HG03095 (cell line): Measurements from ENCODE around the gene MACROD2.

Experiments
- ATAC-seq: cut with Tn5 transposase; IDR thresholded peaks from one replicate; pipeline ENCODE4 v1.9.1; 2021; ENCODE audit warnings: moderate library complexity; ENCODE audit not compliant: unreplicated experiment

The MACROD2 gene

DNA sequence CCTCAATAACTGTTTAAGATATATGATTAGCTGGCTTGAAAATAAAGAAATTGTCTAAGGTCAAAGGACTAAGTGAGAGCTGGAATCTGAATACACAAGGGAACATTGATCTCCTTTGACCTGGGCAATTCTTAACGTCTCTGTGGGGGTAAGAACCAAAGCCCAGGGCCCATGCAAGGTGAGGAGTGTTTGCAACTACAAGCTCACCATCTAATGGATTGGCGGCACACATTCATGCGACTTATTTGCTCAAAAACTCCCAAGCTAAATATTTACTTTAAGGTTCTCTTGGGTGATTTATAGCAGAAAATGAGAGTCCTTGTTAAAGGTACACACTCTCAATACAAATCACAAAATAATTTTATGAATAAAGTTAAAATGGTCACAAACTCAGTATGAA is 734.1 kb downstream of the MACROD2 start:
- no peak for ATAC-seq

DNA sequence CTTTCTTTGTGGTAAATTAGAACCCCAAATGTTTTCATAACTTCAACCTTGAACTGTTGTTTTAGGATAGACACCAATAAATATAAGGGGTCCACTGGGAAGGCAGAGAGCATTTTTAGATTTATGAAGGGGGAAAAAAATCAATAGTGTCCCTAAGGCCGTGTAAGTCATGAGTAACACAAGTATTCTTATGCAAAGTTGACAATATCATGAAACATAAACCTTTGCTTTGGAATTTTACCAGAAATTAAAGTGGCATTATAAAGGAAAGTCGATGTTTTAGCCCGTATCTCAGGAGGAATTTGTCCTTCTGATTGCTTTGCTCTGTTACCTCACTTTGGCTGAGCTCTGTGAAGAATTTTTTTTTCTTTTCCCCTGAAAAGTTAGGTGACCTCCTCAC is 737.0 kb downstream of the MACROD2 start:
- ATAC-seq, result no peak

DNA sequence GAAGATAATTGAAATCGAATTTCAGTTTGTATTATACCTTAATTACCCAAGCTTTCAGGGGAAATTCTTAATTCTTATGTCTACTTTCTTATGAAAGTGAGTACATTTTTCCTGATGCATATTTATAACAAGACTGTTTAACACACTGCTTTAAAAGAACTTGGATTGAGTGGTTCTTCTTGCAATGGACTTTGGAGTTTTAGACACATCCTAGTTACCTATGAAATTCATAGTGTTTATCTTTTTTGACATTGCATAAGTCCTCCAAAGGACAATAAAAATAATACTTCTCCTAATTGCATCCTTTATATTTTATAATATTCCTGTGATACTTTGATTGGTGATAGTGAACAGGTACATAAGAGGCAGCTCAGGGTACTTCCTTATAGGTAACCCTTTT is 737.7 kb downstream of the MACROD2 start:
- ATAC-seq, result no peak

DNA sequence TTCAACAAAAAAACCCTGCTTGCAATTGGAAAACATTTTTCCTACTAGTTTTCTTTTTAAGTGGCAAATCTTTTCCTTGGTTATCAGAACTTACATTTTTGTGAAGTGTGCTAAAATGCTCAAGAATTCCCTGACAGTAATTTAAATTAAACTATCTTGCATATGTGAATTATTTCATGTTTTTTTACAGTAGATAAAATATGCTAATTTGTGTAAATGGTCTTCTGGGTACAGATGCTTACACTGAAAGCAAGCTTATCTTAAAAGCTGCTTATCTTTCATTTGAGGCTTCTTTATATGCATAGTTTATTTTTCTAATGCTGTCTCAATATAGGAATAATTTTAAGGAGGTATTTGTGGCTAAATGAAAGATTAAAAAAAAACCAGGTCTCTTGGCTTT is 745.1 kb downstream of the MACROD2 start:
- no peak for ATAC-seq

DNA sequence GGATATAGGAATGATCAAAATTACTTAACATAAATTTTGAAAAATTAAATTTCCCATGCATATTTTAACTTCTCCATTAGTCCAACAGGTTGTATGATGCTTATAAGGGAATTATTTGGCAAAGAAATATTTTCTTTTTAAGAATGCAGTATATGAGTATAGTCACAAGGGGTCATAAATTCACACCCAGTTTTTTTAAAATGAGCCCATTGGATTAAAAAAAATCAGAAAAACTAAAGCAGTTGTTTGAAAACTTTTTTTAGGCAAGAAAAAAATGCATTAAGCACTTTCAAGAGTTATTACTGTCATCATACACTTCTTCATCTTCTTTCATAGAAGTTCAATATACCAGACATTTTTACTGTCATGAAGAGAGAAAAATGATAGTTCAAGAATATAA is 746.3 kb downstream of the MACROD2 start:
- ATAC-seq, result no peak

DNA sequence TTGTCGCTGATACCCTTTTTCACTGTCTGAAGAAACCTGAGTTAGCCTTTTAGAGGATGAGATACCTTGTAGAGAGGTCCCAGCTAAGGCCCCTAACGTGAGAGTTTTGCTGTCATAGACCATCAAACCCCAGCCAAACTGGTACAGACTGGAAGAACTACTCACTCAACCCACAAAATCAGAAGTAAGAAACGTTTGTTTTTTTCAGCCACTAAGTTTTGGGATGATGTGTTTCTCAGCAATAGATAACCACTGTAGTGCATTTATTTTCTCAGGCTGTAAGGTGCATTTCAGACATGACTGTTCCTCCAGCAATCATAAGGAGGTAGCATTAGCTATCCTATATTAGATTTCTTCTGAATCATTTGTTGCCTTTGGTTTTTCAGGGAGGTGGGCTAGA is 749.4 kb downstream of the MACROD2 start:
- ATAC-seq, result peak; percentile 74

DNA sequence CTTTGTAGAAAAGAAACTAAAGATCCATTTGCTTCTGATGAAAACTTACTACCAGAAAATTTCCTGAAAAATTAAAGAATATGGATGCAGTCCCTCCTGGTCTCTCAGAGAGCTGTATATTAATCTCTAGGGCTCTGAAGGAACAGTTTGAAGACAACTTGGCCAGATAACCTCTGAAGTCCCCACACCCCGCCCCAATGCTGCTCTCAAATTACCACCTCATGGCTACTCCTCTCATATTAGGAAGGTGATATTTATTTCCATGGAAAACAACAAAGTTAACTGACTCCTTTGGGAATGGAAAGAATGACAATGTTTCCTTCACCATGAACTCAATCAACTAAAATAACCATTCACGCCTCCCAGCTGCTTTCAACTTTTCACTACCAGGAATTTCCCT is 750.5 kb downstream of the MACROD2 start:
- ATAC-seq, result no peak

DNA sequence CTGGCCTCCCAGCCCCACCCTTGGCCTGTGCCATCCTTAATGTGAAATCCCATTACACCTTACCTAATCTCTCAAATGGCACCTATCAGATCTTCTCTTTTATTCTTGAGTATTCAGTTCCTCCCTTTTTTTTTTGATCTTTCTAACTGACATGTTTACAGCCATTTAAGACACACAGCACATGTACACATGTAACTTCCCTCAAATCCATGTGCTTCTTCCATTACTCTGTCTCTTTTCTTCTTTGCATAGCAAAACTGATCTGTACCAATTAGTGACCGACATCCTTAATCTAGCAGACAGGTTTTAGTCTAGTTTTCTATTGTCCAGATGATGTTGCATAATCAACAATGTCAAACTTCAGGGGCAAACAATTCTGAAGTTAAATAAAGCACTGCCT is 755.9 kb downstream of the MACROD2 start:
- ATAC-seq, result no peak

DNA sequence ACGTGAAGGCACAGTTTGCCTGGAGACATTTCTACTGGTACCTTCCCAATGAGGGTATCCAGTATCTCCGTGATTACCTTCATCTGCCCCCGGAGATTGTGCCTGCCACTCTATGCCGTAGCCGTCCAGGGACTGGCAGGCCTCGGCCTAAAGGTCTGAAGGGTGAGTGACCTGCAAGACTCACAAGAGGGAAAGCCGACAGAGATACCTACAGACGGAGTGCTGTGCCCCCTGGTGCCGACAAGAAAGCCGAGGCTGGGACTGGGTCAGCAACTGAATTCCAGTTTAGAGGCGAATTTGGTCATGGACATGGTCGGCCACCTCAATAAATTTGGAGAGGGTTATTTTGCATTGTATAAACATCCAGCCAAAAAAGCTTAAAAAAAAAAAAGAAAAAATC is 762.4 kb downstream of the MACROD2 start:
- no peak for ATAC-seq

DNA sequence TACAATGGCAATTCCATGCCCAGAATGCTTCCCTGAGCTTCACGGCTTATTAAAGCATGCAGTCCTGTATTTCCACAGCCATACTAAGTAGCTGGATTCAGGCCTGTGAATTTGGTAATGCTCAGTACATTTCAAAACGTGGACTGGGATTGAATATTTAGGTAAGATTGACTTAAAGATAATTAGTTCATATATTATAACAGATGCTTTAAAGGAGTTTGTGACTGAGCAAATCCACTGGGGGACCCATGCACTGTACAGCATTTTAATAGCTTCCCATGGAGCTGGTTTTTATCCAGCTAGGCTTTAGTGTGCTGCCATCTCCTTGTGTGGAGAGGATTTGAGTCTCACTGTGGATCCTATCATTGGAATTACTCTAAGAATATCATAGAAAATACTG is 763.0 kb downstream of the MACROD2 start:
- no peak for ATAC-seq

DNA sequence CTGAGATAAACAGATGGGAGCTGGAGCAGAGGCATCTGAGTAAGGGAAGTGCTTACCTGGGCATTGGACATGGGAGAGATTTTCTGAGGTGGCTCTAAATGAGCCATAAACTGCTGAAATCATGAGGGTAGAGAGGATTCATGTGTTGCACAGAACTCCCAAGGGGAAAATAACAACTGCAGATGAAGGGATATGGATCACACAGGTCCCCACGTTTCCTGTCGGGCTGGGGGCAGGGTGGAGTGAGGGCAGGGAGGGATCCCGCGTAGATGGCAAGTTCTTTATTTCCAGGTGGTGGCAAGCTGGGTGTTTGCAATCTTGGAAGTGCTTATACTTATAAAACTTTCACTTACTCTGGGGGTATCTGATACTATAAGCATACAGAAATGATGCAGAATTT is 764.7 kb downstream of the MACROD2 start:
- no peak for ATAC-seq

DNA sequence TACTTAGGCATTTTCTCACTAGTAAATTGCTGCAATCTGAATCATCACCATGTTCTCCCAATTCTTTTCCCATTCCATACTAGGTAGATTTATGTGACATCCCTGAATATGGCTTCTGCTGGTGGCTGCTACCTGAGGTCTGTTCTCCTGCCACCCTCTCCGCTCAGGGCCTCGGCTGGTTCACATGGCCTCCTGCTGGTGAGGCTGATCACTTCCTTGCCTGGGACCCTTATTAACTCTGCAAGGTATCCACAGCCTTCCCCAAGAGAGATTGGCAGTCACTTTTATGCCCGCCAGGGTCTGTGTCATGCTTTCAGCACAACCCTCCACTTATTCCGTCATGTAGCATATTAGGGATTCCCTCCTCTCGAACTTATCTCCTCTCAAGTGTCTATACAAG is 766.6 kb downstream of the MACROD2 start:
- ATAC-seq, result no peak

DNA sequence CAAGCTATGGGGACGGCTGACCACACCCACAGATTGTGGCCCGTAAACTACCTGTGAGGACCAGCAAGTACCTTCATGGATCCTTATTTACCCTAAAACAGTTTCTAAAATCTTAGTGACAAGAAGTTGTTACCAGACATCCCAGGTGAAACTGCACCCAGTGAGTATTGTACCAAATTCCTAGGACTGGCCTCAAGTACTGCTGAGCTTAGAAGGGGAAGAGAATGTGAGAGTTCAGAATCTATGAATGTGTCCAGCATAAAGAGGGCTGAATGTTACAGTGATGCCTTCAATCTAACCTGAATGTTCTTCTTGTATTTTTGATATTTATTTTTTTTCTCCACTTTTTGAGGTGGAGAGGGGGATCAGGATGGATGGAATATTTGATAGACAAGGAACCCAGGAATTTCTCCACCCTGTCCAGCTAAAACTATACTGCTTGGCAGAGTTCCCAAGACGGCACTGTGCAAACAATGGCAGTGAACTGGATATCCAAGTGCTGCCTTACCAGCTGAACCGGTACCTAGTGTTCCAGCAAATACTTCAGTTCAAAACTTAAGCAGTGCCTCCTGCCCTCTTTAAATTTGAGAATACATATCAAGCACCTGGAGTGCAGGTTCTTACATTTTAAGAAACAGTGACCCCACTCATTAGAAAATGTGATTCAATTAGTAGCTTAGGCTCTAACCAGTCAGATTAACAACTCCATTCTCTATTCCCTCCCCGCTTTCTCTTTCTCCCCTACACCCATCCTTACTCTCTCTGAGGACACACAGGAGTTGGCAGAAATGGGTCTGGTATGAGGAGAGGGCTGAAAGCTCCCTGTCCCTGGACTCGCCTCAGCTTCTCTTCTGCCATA is 769.4 kb downstream of the MACROD2 start:
- no peak for ATAC-seq

DNA sequence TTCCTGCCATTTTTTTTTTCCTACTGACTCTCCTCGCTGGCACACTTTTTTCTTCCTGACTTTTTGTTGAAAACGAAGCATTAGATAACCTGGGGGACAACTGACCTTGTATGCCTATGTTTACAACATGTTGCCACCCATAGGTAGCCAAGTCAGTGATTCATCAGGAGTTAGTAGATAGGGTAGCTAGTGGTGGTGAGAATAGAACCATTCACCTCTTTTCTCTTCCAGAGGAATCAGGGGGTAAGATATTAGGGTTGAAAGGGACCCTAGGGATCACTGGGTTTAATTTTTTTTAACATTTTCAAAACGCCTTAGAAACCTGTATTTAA is 770.0 kb downstream of the MACROD2 start:
- ATAC-seq, result no peak

DNA sequence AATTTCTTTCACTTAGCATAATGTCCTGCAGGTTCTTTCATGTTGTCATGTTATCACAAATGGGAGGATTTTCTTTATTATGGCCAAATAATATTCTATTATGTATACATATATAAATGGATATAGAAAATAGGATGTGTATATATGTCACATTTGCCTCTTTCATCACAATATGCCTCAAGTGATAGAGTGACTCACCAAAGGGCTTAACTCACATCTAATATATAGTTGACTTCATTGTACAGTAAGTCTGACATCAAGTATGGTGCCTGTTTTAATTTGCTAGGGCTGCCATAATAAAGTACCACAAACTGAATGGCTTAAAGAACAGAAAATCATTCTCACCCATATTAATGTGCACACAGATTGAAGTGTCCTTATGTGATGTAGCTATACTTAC is 778.2 kb downstream of the MACROD2 start:
- no peak for ATAC-seq

DNA sequence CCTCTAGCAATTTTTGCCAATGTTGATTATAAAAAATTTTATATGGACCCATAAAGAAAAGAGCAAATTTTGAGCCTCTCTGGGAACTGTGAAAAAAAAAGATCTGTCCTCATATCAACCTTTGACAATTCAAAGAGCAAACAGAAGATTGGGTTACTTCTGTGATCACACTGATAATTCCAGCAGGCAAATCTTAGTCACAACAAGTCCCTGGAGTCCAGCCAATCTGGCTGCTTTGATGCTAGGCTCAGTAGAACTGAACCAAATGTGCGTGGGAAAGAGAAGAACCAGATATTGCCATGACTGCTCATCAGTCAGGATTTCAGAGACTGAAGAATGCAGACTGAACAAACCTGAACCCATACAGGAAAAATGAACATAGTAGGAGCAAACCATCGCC is 780.5 kb downstream of the MACROD2 start:
- no peak for ATAC-seq

DNA sequence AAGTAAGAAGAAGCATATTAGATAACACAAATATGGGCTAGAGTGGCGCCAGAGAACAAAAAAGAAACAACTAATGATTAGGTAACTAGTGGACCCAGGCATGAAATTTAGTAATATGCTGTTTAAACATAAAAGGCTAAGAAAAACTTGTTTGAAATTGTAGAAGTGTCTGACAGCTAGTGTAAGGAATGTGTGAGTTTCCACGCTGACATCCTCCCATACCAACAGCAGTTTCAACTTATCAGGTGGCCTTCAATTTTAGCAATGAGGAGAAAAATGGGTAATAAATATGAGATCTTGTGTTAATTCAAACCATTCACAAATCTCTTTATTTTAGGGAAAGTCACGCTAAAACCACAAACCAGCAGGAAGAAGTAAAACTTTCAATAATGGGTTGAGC is 782.3 kb downstream of the MACROD2 start:
- no peak for ATAC-seq

DNA sequence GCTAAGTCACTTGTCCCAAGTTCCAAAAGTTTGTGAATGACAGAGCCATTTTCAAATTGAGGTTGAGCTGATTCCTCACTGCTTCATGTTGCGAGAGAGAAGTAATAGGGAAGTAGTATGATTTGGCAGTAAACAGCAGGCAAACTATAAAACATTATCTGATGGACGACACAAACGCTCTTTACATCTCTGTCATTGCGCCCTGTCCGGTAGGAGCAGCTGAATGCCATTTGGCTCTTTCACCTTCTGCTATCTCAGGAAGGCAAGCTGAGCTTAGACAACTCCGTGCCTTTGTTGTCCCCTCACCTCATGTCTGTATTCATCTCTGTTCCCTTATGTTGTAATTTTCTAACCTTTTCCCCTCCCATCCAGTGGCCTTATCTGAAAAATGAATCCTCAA is 782.8 kb downstream of the MACROD2 start:
- ATAC-seq, result no peak

DNA sequence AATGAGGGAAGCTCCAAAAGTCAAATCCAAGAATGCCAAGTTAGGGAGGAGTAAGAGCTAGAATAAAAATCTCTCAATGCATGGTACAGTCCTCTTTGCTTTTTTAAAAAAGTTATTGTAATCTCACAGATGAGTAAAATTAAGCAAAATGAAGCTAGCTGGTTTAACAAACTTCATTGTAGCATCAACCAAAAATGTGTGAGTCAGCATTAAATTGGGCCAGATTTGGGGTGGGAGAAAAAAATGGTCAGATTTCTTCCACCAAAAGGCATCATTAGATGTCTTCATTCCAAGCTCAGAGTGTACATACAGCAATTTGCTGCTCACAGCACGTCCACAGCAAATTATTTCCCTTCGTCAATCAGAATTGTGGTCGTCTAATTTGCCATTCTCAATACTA is 783.6 kb downstream of the MACROD2 start:
- no peak for ATAC-seq

DNA sequence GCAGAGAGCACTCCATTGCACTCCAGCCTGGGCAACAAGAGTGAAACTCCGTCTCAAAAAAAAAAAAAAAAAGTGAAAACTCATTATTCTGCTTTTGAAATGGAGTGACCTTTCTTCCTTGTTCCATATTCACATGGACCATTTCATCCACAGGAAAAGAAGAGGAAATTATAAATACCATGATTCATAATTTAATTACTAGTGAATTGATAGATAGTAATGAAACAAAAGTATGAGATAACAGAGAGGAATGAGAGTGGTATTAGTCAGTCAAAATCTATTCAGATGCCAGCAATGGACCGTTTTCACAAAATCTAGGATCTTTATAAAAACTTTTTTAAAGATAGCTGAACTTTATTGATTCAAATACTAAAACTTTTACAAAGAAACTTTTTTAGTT is 785.2 kb downstream of the MACROD2 start:
- no peak for ATAC-seq

DNA sequence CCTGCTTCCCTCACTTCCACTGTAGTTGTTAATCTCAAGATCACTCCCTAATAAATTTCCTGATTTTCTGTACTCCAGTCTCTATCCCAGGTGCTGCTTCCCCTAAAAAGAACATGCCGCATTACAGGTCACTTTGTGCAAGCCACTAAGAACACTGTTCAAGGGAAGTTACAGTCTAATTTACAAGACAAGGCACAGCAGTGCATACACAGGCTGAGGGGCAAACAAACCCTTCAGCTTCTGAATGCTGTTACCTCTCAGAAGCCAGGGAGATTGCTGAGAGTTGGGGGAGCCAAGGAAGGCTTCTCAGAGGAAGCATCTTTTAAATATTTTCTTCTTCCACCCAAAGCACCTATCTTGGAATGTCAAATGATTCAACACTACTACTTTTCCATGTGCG is 787.4 kb downstream of the MACROD2 start:
- ATAC-seq, result no peak

DNA sequence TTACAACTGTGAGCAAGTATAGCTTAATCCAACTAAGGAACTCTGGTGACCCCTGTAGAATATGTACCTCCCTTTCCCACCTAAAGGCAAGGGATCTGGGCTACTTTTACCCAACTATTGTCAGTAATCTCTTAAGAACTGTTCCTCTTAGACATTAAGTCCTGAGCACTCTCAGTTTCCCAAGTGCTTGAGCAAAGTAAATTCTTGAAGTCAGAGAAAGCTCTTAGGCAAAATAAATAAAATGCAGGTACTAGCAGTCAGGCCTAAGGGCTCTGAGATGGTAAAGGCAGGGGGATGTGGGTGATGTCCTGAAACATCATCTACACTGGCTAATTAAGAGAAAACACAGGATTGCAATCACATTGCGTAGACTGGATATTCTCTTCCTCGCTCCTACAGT is 788.5 kb downstream of the MACROD2 start:
- no peak for ATAC-seq

DNA sequence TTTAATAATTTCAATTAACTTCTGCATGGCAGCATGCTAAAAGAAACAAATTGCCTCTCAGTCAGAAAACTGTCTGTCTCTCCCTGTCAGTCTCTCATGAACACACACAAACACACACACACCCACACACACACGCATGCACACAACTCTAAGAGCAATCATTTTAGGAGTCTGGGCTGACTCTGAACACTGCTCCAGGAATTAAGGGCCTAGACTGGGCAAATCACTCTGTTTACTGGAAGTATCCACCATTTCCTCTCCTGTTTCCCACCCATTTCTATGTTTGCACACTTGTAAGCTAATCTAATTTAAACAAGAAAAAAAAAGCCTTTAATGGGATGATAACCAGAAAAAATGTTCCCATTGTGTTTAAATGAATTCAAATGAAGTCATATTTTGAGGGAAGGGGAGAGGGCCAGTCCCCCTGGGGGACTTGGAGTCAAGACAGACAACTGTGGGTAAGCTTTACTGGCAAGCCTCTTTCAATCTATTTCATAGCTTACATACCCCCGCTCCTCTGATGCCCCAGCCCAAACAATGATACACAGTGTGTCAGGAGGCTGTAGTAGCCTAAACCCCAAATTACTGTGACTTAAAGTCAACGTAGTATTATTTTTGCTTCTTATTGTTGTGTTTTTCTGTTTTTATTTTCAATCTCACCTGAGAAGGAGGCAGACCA is 789.9 kb downstream of the MACROD2 start:
- ATAC-seq, result no peak
